Right atrium auricular region (tissue), 2 donors: Measurements from ENCODE around the gene E2F6. TPM values are rescaled to one million over a fixed set of nuclear protein-coding genes. Genes with fewer than 3 reads are reported as not detected.

Experiments used
- DNase-seq: peaks from one replicate; pipeline ENCODE4 v3.0.0-alpha.2; 2019; ENCODE audit warnings: low spot score
- H3K27ac ChIP-seq, 2 donors: fragments of 200-600 bp; sonication (generic); 1 replicate in 1 of 2; 2 replicates in 1 of 2; pipeline ENCODE4 v1.5.1; 2016 to 2019
- H3K27me3 ChIP-seq, 2 donors: fragments of 200-600 bp; sonication (generic); one replicate each; pipeline versions ENCODE4 v1.5.1 to v1.6.0; 2017 to 2019
- H3K36me3 ChIP-seq: fragments of 200-600 bp; sonication (generic); one replicate; pipeline ENCODE4 v1.5.1; 2016
- H3K4me1 ChIP-seq, 2 donors: fragments of 200-600 bp; sonication (generic); one replicate each; pipeline versions ENCODE4 v1.5.1 to v1.6.0; 2017 to 2019
- H3K4me3 ChIP-seq, 2 donors: fragments of 200-600 bp; sonication (generic); 1 replicate in 1 of 2; 2 replicates in 1 of 2; pipeline ENCODE4 v1.5.1; 2017 to 2019; ENCODE audit warnings: mild to moderate bottlenecking in 1 of 2, moderate library complexity in 1 of 2
- H3K9me3 ChIP-seq, 2 donors: fragments of 200-600 bp; sonication (generic); one replicate each; pipeline ENCODE4 v1.5.1; 2019
- total RNA-seq, 2 donors: library from RNA; depleted of rRNA; stranded (reverse); fragments of >200 nt; gene quantifications; one replicate each; pipeline ENCODE4 v1.1.0, GENCODE V29; 2016
- TF ChIP-seq, protein P1 (sequence below), 2 donors: fragments of 200-600 bp; sonication (generic); IDR thresholded peaks; one replicate each; pipeline ENCODE4 v1.5.1; 2019; ENCODE audit warnings: antibody characterized with exemption in 2 of 2

Gene E2F6
- total RNA-seq, 2 donors from 2014 or later, result 19.1 to 20.2 TPM

DNA sequence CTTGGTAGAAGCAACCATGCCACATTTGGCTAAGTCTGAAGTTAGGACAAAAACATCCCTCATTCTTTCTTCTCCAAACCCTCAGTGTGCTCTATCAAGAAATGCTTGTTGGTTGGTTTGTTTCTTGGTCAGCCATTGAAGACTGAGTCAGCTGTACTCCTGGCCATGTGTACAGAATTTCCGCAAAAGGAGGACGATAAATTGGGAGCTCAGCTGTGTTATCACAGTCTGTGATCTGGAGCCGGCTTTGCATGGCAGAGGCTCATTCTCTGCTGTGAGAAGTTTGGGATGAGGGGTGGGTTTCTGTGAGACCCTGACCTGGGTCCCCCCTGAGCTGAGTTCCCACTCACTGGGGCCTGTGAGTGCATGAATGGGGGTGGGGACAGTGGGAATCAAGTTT, 26.3 kb upstream of the E2F6 start:
- H3K27me3 ChIP-seq, result no peaks in the 10 kb centered on the region
- H3K36me3 ChIP-seq, result no peaks in the 10 kb centered on the region
- H3K27ac ChIP-seq, result no peak overlapping the region
- no peaks in the 10 kb centered on the region for H3K4me1 ChIP-seq
- DNase-seq, result no peak
- no peak overlapping the region for H3K4me3 ChIP-seq
- TF ChIP-seq, protein P1, sequence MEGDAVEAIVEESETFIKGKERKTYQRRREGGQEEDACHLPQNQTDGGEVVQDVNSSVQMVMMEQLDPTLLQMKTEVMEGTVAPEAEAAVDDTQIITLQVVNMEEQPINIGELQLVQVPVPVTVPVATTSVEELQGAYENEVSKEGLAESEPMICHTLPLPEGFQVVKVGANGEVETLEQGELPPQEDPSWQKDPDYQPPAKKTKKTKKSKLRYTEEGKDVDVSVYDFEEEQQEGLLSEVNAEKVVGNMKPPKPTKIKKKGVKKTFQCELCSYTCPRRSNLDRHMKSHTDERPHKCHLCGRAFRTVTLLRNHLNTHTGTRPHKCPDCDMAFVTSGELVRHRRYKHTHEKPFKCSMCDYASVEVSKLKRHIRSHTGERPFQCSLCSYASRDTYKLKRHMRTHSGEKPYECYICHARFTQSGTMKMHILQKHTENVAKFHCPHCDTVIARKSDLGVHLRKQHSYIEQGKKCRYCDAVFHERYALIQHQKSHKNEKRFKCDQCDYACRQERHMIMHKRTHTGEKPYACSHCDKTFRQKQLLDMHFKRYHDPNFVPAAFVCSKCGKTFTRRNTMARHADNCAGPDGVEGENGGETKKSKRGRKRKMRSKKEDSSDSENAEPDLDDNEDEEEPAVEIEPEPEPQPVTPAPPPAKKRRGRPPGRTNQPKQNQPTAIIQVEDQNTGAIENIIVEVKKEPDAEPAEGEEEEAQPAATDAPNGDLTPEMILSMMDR (IDR thresholded peaks at IDR 0.05), result no peak
- no peaks in the 10 kb centered on the region for H3K9me3 ChIP-seq

DNA sequence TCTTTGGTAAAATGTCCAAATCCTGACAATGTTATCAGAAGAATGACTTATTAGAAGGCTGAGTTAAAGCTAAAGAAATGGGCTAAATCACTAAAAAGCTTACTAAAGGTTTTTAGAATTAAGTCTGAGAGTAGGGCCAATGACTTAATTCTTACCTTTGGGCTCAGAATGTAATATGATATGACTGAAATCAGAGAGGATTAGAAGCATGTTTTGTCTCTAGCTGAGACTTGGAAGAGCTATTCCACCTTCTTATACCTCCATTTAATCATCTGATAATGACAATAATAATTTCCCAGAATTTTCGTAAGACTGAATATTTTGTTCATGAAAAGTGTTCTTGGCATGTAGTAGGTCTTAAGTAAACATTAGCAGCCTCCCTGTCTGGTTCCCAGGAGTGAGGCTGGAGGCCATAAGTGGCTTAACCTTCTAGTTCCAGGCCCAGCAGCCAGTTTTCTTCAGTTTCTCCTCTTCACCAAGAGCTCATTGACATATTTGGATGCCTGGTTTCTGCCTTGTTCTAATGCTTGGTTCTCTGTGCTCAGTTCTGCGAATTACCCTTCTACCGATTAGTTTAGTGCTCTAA, 25.5 kb upstream of the E2F6 start:
- no peaks in the 10 kb centered on the region for H3K9me3 ChIP-seq
- no peaks in the 10 kb centered on the region for H3K4me1 ChIP-seq
- no peaks in the 10 kb centered on the region for H3K36me3 ChIP-seq
- no peak overlapping the region for H3K27ac ChIP-seq
- no peak for DNase-seq
- H3K4me3 ChIP-seq, result no peak overlapping the region
- TF ChIP-seq, protein P1 (IDR thresholded peaks at IDR 0.05), result no peak
- no peaks in the 10 kb centered on the region for H3K27me3 ChIP-seq

DNA sequence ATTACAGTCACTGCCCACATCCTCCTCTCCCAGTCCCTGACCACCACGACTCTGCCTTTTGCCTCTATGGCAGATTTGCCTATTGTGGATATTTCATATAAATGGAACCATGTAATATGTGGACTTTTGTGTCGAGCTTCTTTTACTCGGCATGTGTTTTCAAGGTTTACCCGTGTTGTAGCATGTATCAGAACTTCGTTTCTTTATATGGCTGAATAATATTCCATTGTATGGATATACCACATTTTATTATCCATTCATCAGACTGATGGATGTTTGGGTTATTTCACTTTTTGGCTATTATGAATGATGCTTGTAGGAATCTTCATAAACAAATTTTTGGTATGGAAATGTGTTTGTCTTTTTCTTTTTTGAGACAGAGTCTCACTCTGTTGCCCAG, 24.2 kb upstream of the E2F6 start:
- no peaks in the 10 kb centered on the region for H3K9me3 ChIP-seq
- no peaks in the 10 kb centered on the region for H3K4me1 ChIP-seq
- no peak overlapping the region for H3K27ac ChIP-seq
- TF ChIP-seq, protein P1 (IDR thresholded peaks at IDR 0.05), result no peak
- no peaks in the 10 kb centered on the region for H3K27me3 ChIP-seq
- H3K36me3 ChIP-seq, result no peaks in the 10 kb centered on the region
- DNase-seq, result no peak
- H3K4me3 ChIP-seq, result no peak overlapping the region

DNA sequence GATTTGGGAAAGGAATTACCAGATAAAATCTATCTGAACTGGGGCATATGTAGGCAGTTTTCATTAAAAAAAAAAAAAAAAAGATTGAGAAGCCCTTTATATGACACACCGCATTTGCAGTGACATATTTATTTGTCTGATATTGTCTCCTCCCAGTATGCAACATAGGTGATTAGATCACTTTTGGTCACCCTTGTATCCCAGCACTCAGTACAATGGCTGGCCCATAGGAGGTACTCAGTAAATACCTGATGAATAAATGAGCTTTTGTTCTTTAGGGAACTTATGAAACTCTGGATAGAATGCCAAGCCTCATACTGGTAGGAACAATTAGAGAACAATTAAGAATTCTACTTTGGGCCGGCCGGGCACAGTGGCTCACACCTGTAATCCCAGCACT, 22.8 kb upstream of the E2F6 start:
- no peak for DNase-seq
- TF ChIP-seq, protein P1 (IDR thresholded peaks at IDR 0.05), result no peak
- no peaks in the 10 kb centered on the region for H3K36me3 ChIP-seq
- no peak overlapping the region for H3K27ac ChIP-seq
- no peaks in the 10 kb centered on the region for H3K9me3 ChIP-seq
- no peak overlapping the region for H3K4me3 ChIP-seq
- no peaks in the 10 kb centered on the region for H3K27me3 ChIP-seq
- H3K4me1 ChIP-seq, result no peaks in the 10 kb centered on the region

DNA sequence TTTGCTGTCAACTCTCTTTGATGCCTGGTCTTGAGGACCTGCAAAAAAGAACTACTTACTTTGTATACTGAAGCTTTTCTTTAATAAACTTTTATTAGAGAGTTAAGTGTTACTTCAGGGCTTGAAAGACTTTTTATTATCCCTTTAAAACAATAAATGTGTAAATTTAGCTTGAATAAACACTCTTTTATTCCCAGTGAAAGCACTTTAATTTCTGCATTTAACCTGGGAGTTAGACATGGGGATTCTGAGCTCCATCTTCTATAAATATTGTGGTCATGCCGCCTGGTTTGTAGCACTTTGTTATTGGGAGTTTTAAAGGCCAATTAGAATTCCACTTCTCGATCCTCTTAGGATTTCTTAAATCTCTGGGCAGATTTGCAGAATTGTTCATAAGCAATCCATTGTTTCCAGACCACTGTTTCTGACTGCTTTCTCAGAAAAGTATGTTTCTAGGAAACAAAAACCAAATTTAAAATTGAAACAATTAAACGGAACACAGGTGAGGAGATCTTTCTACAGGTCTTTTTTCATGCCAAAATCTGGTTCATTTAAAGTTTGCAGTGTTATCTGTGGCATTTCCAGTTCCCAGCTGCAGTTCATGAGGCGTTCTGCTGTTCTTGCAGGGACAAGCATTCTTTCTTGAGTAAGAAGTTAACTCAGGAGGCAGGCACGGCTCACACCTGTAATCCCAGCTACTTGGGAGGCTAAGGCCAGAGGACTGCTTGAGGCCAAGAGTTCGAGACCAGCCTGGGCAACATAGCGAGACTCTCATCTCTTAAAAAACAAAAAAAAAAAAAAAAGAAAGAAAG, 18.1 kb upstream of the E2F6 start:
- H3K27me3 ChIP-seq, result no peaks in the 10 kb centered on the region
- H3K27ac ChIP-seq, result peak overlapping the region; percentile 9 to 55
- peak overlapping the region in 1 of 2 donors; percentile 61 for H3K4me3 ChIP-seq

More for the DNA sequence above, 18.1 kb upstream of the E2F6 start:
- Histone ChIP-seq H3K9me3 (no peaks in the 10 kb centered on the region), H3K4me1 (peaks cover 0 to 12% of the 10 kb centered on the region in 2 donors), H3K36me3 (no peaks in the 10 kb centered on the region)
- no peak for DNase-seq
- TF ChIP-seq, protein P1 (IDR thresholded peaks at IDR 0.05), result no peak
